HepG2 (cell line): Measurements from ENCODE around the gene CLEC2D. TPM values are rescaled to one million over a fixed set of nuclear protein-coding genes. Genes with fewer than 3 reads are reported as not detected.
A peak's percentile ranks its signal among the peaks of the same experiment; 100 is the strongest.

ENCODE experiments used
- GATA4 ChIP-seq: sonication (generic); IDR thresholded peaks from 2 replicates; pipeline ENCODE4 v1.6.1; 2016; ENCODE audit warnings: antibody characterized with exemption, low read depth, borderline replicate concordance
- HOXA5 ChIP-seq: sonication (generic); formaldehyde crosslinking; IDR thresholded peaks from 2 replicates; pipeline ENCODE4 v1.4.0; 2020; ENCODE audit warnings: missing genetic modification reagents
- MTF2 ChIP-seq: sonication (generic); formaldehyde crosslinking; IDR thresholded peaks from 2 replicates; pipeline ENCODE4 v1.5.0; 2020; ENCODE audit warnings: missing genetic modification reagents, borderline replicate concordance
- NFE2L2 ChIP-seq: fragments of 150-350 bp; IDR thresholded peaks from 2 replicates; pipeline ENCODE4 v1.6.1; 2014; ENCODE audit warnings: low read length
- NR1H2 ChIP-seq: sonication (generic); formaldehyde crosslinking; IDR thresholded peaks from 2 replicates; pipeline ENCODE4 v1.8.1; 2022; ENCODE audit warnings: low read depth, missing genetic modification reagents, borderline replicate concordance
- SALL1 ChIP-seq: sonication (generic); formaldehyde crosslinking; IDR thresholded peaks from 2 replicates; pipeline ENCODE4 v1.8.0; 2022; ENCODE audit warnings: mild to moderate bottlenecking, missing genetic modification reagents
- SNAI1 ChIP-seq: sonication (generic); formaldehyde crosslinking; IDR thresholded peaks from 2 replicates; pipeline ENCODE4 v1.5.0; 2020; ENCODE audit warnings: mild to moderate bottlenecking, missing genetic modification reagents, borderline replicate concordance
- ZC3H13 ChIP-seq: sonication (generic); formaldehyde crosslinking; IDR thresholded peaks from 2 replicates; pipeline ENCODE4 v1.8.1; 2023; ENCODE audit warnings: mild to moderate bottlenecking, missing genetic modification reagents, moderate library complexity
- ZNF138 ChIP-seq: sonication (generic); formaldehyde crosslinking; IDR thresholded peaks from 2 replicates; pipeline ENCODE4 v1.5.0; 2020; ENCODE audit warnings: mild to moderate bottlenecking, low read depth, missing genetic modification reagents
- ZNF746 ChIP-seq: sonication (generic); formaldehyde crosslinking; IDR thresholded peaks from 2 replicates; pipeline ENCODE4 v1.8.0; 2022; ENCODE audit warnings: mild to moderate bottlenecking, missing genetic modification reagents
- polyA plus RNA-seq, 8 experiments: library from polyadenylated mRNA; depleted of rRNA in 3 of 8; stranded (reverse) in 7 of 8; unstranded in 1 of 8; fragments of >200 nt; fragmentation: Illumina TruSeq in 4 of 8; extraction: Trizol in 4 of 8; gene quantifications; 2 replicates each; pipeline versions ENCODE4 v1.2.1 to v1.2.3, GENCODE V29; 2011 to 2016; ENCODE audit warnings: low read depth in 4 of 8, missing spikeins in 1 of 8, mixed read lengths in 1 of 8; ENCODE audit not compliant: insufficient read depth in 1 of 8
- total RNA-seq, 5 experiments: library from RNA; depleted of rRNA; stranded (reverse); fragments of >200 nt; fragmentation: Illumina TruSeq; extraction: Trizol; gene quantifications; 2 replicates each; pipeline ENCODE4 v1.2.3, GENCODE V29; 2016; ENCODE audit warnings: low read depth in 1 of 5
- TF ChIP-seq, protein P1 (sequence below): sonication (generic); formaldehyde crosslinking; conservative IDR thresholded peaks from 2 replicates; pipeline ENCODE4 v1.4.0; 2020; ENCODE audit warnings: mild to moderate bottlenecking, missing genetic modification reagents, moderate library complexity
- TF ChIP-seq, protein P2 (sequence below): sonication (generic); formaldehyde crosslinking; IDR thresholded peaks from 2 replicates; pipeline ENCODE4 v1.8.1; 2023; ENCODE audit warnings: missing genetic modification reagents, mild to moderate bottlenecking, borderline replicate concordance
- TF ChIP-seq, protein P3 (sequence below): sonication (generic); formaldehyde crosslinking; IDR thresholded peaks from 2 replicates; pipeline ENCODE4 v1.4.0; 2020; ENCODE audit warnings: missing genetic modification reagents
- TF ChIP-seq, protein P4 (sequence below): IDR thresholded peaks from 2 replicates; pipeline ENCODE4 v1.6.1; 2016; ENCODE audit warnings: missing genetic modification reagents, missing compliant biosample characterization
- TF ChIP-seq, protein P5 (sequence below): sonication (generic); formaldehyde crosslinking; conservative IDR thresholded peaks from 2 replicates; pipeline ENCODE4 v1.8.0; 2022; ENCODE audit warnings: mild to moderate bottlenecking, moderate library complexity, missing genetic modification reagents
- TF ChIP-seq, protein P6 (sequence below): sonication (generic); formaldehyde crosslinking; IDR thresholded peaks from 2 replicates; pipeline ENCODE4 v1.4.0; 2020; ENCODE audit warnings: mild to moderate bottlenecking, low read depth, missing genetic modification reagents
- TF ChIP-seq, protein P7 (sequence below): sonication (generic); formaldehyde crosslinking; IDR thresholded peaks from 2 replicates; pipeline ENCODE4 v1.9.0; 2021; ENCODE audit warnings: missing genetic modification reagents, mild to moderate bottlenecking, borderline replicate concordance

CLEC2D gene
- total and polyA plus RNA-seq, 2 of the 13 experiments (the other 11 are each of a cell fraction or from before 2014, with no cell fraction given), result 2.5 to 8.6 TPM

DNA sequence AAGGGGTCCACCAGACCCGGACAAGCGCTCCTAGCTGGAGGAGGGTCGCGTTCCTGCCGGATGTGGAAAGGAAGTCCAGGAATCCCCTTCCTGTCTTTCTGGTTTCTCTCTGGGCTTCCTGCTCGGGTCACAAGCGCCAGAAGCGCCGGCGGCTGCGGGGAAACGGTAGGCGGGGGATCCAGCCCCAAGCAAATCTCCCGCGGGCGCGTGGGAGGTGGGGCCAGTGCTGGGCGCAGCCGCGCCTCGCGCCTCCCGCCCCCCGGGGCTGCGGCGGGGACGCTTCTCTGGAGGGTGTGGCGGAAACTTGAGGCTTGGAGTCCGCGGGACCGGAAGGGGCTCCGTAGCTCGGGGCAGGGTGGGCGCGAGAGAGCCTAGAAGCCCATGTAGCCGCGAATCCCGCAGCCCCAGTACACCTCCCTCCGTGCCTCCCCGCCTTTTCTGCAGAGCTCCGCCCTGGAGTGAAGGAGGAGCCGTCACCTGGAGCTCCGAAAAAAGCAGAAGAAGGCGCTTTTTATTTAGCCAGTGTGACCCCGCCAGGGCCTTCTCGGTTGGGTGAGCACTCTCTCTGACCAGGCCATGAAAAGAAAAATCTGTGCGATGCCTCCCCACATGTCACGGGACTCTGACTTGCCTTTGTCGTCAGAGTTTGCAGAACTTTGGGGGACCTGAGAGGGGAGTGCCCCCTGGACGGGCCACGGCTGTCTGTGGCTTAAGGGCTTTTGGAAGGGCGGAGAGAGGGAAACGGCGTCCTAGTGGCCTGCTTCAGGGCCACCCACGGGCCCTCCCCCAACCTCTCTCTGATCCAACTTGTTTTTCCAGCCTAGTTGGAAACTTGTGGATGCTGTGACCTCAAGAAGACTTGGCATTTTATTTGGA lies 21.4 kb upstream of the CLEC2D start (continued):
- TF ChIP-seq, protein P1, sequence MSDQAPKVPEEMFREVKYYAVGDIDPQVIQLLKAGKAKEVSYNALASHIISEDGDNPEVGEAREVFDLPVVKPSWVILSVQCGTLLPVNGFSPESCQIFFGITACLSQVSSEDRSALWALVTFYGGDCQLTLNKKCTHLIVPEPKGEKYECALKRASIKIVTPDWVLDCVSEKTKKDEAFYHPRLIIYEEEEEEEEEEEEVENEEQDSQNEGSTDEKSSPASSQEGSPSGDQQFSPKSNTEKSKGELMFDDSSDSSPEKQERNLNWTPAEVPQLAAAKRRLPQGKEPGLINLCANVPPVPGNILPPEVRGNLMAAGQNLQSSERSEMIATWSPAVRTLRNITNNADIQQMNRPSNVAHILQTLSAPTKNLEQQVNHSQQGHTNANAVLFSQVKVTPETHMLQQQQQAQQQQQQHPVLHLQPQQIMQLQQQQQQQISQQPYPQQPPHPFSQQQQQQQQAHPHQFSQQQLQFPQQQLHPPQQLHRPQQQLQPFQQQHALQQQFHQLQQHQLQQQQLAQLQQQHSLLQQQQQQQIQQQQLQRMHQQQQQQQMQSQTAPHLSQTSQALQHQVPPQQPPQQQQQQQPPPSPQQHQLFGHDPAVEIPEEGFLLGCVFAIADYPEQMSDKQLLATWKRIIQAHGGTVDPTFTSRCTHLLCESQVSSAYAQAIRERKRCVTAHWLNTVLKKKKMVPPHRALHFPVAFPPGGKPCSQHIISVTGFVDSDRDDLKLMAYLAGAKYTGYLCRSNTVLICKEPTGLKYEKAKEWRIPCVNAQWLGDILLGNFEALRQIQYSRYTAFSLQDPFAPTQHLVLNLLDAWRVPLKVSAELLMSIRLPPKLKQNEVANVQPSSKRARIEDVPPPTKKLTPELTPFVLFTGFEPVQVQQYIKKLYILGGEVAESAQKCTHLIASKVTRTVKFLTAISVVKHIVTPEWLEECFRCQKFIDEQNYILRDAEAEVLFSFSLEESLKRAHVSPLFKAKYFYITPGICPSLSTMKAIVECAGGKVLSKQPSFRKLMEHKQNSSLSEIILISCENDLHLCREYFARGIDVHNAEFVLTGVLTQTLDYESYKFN, result 0 out of 2 replicates have a peak, but pooled peaks have one; percentile 40
- peak; percentile 32; the same call in 1 of the 2 replicates for TF ChIP-seq ZNF746 (CRISPR knock-in tag)
- TF ChIP-seq, protein P2, sequence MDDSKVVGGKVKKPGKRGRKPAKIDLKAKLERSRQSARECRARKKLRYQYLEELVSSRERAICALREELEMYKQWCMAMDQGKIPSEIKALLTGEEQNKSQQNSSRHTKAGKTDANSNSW (CRISPR knock-in tag), result no peak
- TF ChIP-seq SALL1, result peak; percentile 74; the same call in 1 of the 2 replicates
- 0 out of 2 replicates have a peak, but pooled peaks have one; percentile 30 for TF ChIP-seq SNAI1 (CRISPR knock-in tag)
- TF ChIP-seq, protein P3, sequence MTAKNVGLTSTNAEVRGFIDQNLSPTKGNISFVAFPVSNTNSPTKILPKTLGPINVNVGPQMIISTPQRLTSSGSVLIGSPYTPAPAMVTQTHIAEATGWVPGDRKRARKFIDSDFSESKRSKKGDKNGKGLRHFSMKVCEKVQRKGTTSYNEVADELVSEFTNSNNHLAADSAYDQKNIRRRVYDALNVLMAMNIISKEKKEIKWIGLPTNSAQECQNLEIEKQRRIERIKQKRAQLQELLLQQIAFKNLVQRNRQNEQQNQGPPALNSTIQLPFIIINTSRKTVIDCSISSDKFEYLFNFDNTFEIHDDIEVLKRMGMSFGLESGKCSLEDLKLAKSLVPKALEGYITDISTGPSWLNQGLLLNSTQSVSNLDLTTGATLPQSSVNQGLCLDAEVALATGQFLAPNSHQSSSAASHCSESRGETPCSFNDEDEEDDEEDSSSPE (CRISPR knock-in tag), result peak; percentile 97
- no peak for TF ChIP-seq GATA4
- no peak for TF ChIP-seq HOXA5 (CRISPR knock-in tag)
- TF ChIP-seq ZC3H13, result peak; percentile 71; the same call in 1 of the 2 replicates
- TF ChIP-seq, protein P4, sequence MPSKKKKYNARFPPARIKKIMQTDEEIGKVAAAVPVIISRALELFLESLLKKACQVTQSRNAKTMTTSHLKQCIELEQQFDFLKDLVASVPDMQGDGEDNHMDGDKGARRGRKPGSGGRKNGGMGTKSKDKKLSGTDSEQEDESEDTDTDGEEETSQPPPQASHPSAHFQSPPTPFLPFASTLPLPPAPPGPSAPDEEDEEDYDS (CRISPR knock-in tag), result no peak
- TF ChIP-seq, protein P5, sequence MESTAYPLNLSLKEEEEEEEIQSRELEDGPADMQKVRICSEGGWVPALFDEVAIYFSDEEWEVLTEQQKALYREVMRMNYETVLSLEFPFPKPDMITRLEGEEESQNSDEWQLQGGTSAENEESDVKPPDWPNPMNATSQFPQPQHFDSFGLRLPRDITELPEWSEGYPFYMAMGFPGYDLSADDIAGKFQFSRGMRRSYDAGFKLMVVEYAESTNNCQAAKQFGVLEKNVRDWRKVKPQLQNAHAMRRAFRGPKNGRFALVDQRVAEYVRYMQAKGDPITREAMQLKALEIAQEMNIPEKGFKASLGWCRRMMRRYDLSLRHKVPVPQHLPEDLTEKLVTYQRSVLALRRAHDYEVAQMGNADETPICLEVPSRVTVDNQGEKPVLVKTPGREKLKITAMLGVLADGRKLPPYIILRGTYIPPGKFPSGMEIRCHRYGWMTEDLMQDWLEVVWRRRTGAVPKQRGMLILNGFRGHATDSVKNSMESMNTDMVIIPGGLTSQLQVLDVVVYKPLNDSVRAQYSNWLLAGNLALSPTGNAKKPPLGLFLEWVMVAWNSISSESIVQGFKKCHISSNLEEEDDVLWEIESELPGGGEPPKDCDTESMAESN (CRISPR knock-in tag), result peak; percentile 63
- TF ChIP-seq, protein P6, sequence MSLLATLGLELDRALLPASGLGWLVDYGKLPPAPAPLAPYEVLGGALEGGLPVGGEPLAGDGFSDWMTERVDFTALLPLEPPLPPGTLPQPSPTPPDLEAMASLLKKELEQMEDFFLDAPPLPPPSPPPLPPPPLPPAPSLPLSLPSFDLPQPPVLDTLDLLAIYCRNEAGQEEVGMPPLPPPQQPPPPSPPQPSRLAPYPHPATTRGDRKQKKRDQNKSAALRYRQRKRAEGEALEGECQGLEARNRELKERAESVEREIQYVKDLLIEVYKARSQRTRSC (CRISPR knock-in tag), result no peak
- TF ChIP-seq NFE2L2, result no peak
- 0 out of 2 replicates have a peak, but pooled peaks have one; percentile 40 for TF ChIP-seq ZNF138 (CRISPR knock-in tag)
- no peak for TF ChIP-seq NR1H2 (CRISPR knock-in tag)
- TF ChIP-seq, protein P7, sequence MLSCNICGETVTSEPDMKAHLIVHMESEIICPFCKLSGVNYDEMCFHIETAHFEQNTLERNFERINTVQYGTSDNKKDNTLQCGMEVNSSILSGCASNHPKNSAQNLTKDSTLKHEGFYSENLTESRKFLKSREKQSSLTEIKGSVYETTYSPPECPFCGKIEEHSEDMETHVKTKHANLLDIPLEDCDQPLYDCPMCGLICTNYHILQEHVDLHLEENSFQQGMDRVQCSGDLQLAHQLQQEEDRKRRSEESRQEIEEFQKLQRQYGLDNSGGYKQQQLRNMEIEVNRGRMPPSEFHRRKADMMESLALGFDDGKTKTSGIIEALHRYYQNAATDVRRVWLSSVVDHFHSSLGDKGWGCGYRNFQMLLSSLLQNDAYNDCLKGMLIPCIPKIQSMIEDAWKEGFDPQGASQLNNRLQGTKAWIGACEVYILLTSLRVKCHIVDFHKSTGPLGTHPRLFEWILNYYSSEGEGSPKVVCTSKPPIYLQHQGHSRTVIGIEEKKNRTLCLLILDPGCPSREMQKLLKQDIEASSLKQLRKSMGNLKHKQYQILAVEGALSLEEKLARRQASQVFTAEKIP (CRISPR knock-in tag), result no peak
- no peak for TF ChIP-seq MTF2 (CRISPR knock-in tag)
